Epithelial cell of esophagus (primary cell): ENCODE results near the gene PALLD.
A peak's percentile ranks its signal among the peaks of the same experiment; 100 is the strongest.

Experiments used
- DNase-seq: peaks from one replicate; pipeline ENCODE4 v3.0.0; 2010; ENCODE audit warnings: low read depth
- H3K4me3 ChIP-seq: 2 replicates; pipeline ENCODE4 v1.5.1; 2011; ENCODE audit warnings: mild to moderate bottlenecking, low read length, control low read depth
- TF ChIP-seq, protein P1 (sequence below): IDR thresholded peaks from 2 replicates; pipeline ENCODE4 v1.5.1; 2011; ENCODE audit warnings: low read depth, mild to moderate bottlenecking, low read length, control low read depth, inconsistent platforms; ENCODE audit not compliant: insufficient read depth; ENCODE audit errors: missing control alignments

PALLD gene

DNA sequence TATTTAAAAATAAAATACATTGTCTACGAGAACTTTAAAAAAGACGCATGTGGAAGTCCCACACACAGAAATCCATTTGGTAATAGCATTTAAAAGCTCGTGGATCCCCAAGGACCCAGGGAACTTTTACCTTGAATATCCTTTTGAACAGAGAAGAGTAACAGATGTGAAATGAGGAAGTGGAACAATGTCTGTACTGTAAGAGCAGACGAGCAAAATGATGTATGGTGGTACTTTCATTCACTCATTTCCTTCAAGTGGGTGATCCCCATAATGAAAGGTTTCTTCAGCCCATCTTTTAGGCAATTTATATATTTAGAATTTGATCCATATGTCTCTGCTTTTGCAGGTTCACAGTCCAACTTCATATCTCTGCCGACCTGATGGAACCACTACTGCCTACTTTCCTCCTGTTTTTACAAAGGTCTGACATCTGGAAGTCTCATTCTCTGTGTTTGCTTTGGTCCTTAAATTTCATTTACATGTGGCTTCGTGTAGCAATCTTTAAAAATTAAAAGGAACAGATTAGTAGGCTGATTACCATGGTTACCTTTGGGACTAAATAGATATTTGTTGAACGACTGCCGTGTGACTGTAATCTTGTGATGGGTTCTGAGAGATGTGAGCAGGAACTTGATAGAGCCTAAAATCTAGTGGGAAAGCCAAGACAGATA is 188.4 kb downstream of the PALLD start:
- no peak overlapping the region for H3K4me3 ChIP-seq
- TF ChIP-seq, protein P1, sequence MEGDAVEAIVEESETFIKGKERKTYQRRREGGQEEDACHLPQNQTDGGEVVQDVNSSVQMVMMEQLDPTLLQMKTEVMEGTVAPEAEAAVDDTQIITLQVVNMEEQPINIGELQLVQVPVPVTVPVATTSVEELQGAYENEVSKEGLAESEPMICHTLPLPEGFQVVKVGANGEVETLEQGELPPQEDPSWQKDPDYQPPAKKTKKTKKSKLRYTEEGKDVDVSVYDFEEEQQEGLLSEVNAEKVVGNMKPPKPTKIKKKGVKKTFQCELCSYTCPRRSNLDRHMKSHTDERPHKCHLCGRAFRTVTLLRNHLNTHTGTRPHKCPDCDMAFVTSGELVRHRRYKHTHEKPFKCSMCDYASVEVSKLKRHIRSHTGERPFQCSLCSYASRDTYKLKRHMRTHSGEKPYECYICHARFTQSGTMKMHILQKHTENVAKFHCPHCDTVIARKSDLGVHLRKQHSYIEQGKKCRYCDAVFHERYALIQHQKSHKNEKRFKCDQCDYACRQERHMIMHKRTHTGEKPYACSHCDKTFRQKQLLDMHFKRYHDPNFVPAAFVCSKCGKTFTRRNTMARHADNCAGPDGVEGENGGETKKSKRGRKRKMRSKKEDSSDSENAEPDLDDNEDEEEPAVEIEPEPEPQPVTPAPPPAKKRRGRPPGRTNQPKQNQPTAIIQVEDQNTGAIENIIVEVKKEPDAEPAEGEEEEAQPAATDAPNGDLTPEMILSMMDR, result no peak
- DNase-seq, result no peak

DNA sequence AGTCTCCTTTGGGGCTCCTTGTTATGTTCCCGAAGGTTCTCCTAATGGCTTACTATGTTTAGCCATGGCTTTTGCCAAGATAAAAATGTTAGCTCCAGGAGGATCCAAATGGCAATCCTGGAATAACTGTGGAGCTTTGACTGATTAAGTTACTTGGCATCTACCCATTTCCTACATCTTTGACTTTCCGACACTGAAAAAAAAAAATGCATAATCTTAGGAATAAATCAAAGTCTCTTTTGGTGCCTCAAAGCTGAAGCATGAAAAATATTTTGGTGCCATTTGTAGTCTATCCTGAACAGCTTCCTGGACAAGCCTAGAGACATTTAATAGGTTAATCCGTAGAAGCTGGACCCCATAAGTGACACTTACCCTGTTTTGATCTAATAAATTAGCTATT is 191.7 kb downstream of the PALLD start:
- no peak for DNase-seq
- TF ChIP-seq, protein P1, result no peak
- no peak overlapping the region for H3K4me3 ChIP-seq

DNA sequence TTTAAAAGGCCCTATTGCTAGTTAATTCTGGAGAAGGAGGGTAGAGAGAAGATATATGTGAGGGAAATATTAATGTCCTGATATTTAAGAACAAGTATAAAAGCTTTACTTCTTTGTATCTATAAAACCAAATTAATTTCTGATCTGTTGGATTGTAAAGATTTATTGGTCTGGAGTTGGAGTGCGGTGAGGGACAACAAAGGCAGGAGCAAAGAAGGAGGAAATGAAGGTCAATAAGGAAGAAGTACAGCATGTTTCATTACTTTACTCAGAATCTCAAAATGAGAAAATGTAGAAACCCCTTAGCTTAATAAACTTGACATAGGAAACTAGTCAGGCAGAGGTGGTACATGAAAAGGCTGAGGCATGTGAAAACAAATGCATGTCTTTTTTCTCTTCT is 192.9 kb downstream of the PALLD start:
- TF ChIP-seq, protein P1, result no peak
- no peak overlapping the region for H3K4me3 ChIP-seq
- no peak for DNase-seq

DNA sequence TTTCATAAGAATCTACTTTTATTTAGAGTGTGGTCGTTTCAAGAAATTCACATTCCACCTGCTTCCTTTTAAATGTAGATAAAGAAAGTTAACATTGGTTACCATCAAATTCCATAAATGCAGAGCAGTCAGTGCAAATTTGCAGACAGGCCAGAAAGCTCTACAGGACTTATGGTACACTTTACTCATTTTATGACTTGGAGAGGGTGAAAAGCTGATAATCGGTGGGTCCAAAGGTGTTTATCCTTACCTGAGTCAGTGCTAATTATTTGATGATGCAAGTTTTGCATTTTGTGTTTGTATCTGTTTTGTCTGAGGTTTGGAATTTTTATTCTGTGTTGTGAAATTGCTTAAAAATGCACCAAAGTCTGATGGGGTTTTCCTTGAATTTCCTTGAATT is 193.3 kb downstream of the PALLD start:
- no peak overlapping the region for H3K4me3 ChIP-seq
- no peak for DNase-seq
- TF ChIP-seq, protein P1, result no peak

DNA sequence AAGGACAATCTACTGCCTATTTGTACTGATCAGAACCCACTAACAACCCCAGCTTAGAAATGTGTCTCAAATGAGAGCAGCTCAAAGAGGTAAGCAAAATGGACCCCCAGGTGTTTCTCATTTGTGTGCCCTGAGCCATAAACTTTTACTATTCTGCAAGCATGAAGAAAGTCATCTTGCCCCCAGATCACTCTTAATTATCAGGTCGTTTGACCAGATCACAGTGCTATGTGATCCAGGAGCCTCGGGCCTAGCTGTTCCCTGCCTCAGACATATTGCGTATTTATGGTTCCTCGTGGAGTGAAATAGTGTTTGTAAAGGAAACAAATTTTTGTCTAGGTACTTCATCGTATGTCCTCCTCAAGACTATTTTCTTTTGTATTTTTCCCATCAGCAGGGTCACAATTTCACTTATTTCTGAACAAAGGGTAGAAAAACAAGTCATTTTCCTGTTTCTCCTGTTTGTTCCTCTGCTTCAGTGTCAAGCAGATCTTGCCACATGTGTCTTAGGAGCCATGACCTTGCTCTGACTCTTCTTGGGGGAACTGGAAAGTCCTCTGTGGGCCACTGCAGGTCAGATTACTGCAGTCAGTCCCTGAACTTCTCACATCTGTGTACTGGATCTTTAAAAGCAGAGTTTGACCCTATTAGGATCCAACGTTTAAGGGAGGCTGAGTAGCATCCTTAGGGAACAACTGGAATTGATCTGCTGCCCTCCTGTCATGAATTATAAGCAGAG is 194.9 kb downstream of the PALLD start:
- H3K4me3 ChIP-seq, result no peak overlapping the region
- no peak for DNase-seq
- TF ChIP-seq, protein P1, result no peak

DNA sequence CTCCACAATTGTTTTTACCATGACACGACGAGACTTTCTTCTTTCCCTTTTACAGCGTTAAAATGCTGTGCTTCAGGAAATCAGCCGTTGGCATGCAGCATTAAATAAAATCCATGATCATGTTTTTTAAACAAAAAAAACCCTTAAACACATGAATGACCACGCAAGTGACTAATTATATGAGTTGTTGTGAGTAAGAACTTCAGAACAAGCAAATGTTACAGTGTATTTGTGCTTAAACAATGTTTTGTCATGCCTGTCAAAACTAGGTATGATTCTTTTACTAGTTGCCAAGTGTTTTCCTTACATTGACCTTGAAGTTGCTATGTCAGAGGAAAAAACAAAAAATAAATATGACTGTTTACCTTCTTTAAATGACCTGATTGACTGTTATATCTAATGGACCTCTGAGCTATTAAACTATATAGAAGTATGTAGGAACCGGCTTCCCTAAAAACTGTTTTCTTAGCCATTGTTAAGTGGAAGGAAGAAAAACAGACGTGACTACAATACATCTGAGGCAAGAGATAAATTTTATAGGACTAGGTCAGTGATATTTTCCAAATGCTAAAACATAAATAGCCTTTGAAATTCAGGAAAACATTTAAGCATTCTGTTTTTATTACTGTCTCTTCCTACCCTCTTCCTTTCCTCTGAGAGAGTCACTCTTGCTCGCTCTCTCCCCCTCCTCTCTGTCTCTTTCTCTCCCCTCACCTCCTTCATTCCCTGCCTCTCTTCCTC is 197.1 kb downstream of the PALLD start:
- no peak overlapping the region for H3K4me3 ChIP-seq
- DNase-seq, result peak; percentile 69
- TF ChIP-seq, protein P1, result no peak
